Lung (tissue), 12 donors: ENCODE results near the gene TTI1. TPM values are rescaled to one million over a fixed set of nuclear protein-coding genes. Genes with fewer than 3 reads are reported as not detected.

Experiments used
- ATAC-seq: fragments of 200-7000 bp; cut with Tn5 transposase; one replicate; pipeline ENCODE4 v1.9.1; 2020; ENCODE audit warnings: moderate number of reproducible peaks; ENCODE audit not compliant: insufficient read depth, low FRiP score
- DNase-seq, 3 donors: peaks; one replicate each; pipeline ENCODE4 v3.0.0-alpha.2; 2013 to 2017
- H3K27ac ChIP-seq, 2 donors: one replicate each; pipeline ENCODE4 v1.5.1; 2013; ENCODE audit warnings: mild to moderate bottlenecking in 2 of 2, moderate library complexity in 2 of 2, control low read depth in 1 of 2, inconsistent platforms in 1 of 2, low read depth in 1 of 2, low read length in 1 of 2
- H3K27me3 ChIP-seq, 3 donors: one replicate each; pipeline ENCODE4 v1.5.1; 2013; ENCODE audit warnings: low read length in 2 of 3; ENCODE audit not compliant: control insufficient read depth in 3 of 3, insufficient read depth in 3 of 3
- H3K36me3 ChIP-seq, 4 donors: one replicate each; pipeline ENCODE4 v1.5.1; 2013; ENCODE audit warnings: low read length in 4 of 4, mild to moderate bottlenecking in 1 of 4, moderate library complexity in 1 of 4; ENCODE audit not compliant: control insufficient read depth in 4 of 4, insufficient read depth in 4 of 4
- H3K4me1 ChIP-seq, 5 donors: one replicate each; pipeline ENCODE4 v1.5.1; 2013; ENCODE audit warnings: low read length in 5 of 5, mild to moderate bottlenecking in 2 of 5, moderate library complexity in 1 of 5; ENCODE audit not compliant: control insufficient read depth in 5 of 5, insufficient read depth in 5 of 5
- H3K4me3 ChIP-seq: one replicate; pipeline ENCODE4 v1.5.1; 2013; ENCODE audit warnings: mild to moderate bottlenecking, control low read depth, moderate library complexity
- H3K9ac ChIP-seq, 2 donors: one replicate each; pipeline ENCODE4 v1.5.1; 2013; ENCODE audit warnings: low read length in 2 of 2, control low read depth in 1 of 2; ENCODE audit not compliant: insufficient read depth in 1 of 2
- H3K9me3 ChIP-seq, 4 donors: one replicate each; pipeline ENCODE4 v1.5.1; 2013; ENCODE audit warnings: low read length in 3 of 4, mild to moderate bottlenecking in 1 of 4, moderate library complexity in 1 of 4; ENCODE audit not compliant: control insufficient read depth in 4 of 4, insufficient read depth in 3 of 4
- WGBS, 2 donors: extraction: QIAGEN DNeasy Blood & Tissue Kit; methylation state at CpG; one replicate each; pipeline ENCODE4 v1.1.7; 2013; 5-methylcytosine and 5-hydroxymethylcytosine counted together
- polyA plus RNA-seq, 2 donors: library from polyadenylated mRNA; stranded (reverse); fragments of 200-250 nt; gene quantifications; one replicate each; pipeline ENCODE4 v1.2.1, GENCODE V29; 2013
- total RNA-seq, 2 donors: library from RNA; depleted of rRNA in 1 of 2; stranded (reverse); fragments of >200 nt in 1 of 2; gene quantifications; one replicate each; pipeline ENCODE4 v1.2.1, GENCODE V29; 2014 to 2021
- TF ChIP-seq, protein P1 (sequence below): IDR thresholded peaks from 2 replicates; pipeline ENCODE4 v1.5.1; 2012; ENCODE audit warnings: mild to moderate bottlenecking; ENCODE audit errors: control extremely low read depth, extremely low read depth
- donor health status: control.
- donor health status: control.
- donor health status: Bipolar disorder and iron deficiency.
- donor health status: healthy.
- donor health status: DM: yes; HTN: yes; CAD: no.

The TTI1 gene
- total and polyA plus RNA-seq, 4 donors = 6.7 to 33.8 (median 15.5) TPM

DNA sequence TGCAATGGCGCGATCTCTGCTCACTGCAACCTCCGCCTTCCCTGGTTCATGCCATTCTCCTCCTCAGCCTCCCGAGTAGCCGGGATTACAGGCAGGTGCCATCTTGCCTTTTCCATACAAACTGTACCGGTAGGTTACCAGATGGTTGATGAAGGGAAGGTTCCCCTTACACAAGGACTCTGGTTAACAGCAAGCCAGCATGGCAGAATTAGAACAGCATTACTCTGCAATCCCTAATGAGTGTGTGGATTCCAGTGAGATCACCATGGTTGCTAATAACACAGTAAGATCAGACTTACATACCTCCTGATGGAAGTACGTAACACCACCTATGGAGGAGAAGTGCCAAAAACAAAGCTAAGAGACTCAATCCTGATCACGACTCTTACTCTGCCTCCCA is 51.7 kb downstream of the TTI1 start:
- 97% methylated on average over 8 of the region's 8 CpGs for WGBS, 2 donors
- H3K4me1 ChIP-seq = peaks cover 0 to 22% (median 11%) of the 10 kb centered on the region in 5 donors
- no peak for DNase-seq
- no peak overlapping the region for H3K9ac ChIP-seq
- H3K27ac ChIP-seq = no peak overlapping the region
- ATAC-seq = no peak
- H3K9me3 ChIP-seq = peaks cover 0 to 2% (median 0%) of the 10 kb centered on the region in 4 donors
- TF ChIP-seq, protein P1, sequence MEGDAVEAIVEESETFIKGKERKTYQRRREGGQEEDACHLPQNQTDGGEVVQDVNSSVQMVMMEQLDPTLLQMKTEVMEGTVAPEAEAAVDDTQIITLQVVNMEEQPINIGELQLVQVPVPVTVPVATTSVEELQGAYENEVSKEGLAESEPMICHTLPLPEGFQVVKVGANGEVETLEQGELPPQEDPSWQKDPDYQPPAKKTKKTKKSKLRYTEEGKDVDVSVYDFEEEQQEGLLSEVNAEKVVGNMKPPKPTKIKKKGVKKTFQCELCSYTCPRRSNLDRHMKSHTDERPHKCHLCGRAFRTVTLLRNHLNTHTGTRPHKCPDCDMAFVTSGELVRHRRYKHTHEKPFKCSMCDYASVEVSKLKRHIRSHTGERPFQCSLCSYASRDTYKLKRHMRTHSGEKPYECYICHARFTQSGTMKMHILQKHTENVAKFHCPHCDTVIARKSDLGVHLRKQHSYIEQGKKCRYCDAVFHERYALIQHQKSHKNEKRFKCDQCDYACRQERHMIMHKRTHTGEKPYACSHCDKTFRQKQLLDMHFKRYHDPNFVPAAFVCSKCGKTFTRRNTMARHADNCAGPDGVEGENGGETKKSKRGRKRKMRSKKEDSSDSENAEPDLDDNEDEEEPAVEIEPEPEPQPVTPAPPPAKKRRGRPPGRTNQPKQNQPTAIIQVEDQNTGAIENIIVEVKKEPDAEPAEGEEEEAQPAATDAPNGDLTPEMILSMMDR = no peak
- no peak overlapping the region for H3K4me3 ChIP-seq
- no peaks in the 10 kb centered on the region for H3K27me3 ChIP-seq
- H3K36me3 ChIP-seq = peaks cover 0 to 10% (median 4%) of the 10 kb centered on the region in 4 donors

DNA sequence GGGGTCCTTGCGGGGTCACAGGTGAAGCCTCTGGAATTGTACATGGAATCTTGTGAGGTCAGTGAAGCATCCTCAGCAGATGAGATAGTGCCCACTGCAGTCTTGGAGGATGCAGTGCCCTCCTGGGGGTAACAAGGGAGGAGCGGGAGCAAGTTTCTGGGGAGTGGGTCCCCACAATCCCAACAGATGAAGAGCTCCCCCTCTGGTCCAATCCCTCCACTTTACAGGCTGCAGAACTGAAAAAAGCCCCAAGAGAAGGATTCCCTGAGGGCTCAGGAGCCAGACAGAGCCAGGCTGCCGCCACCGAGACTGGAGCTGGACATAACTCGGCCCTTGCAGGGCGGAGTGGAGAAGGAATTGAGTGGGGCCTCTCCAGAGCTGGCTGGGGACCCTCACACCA is 52.4 kb downstream of the TTI1 start:
- ATAC-seq (no peak), DNase-seq (no peak)
- Histone ChIP-seq H3K9me3 (peaks cover 0 to 2% (median 0%) of the 10 kb centered on the region in 4 donors), H3K4me1 (peaks cover 0 to 15% (median 6%) of the 10 kb centered on the region in 5 donors), H3K27me3 (no peaks in the 10 kb centered on the region), H3K9ac (no peak overlapping the region), H3K36me3 (peaks cover 0 to 12% (median 4%) of the 10 kb centered on the region in 4 donors), H3K4me3 (no peak overlapping the region), H3K27ac (no peak overlapping the region)
- WGBS, 2 donors = 97 to 98% methylated on average over 6 of the region's 6 CpGs
- TF ChIP-seq, protein P1 = no peak

DNA sequence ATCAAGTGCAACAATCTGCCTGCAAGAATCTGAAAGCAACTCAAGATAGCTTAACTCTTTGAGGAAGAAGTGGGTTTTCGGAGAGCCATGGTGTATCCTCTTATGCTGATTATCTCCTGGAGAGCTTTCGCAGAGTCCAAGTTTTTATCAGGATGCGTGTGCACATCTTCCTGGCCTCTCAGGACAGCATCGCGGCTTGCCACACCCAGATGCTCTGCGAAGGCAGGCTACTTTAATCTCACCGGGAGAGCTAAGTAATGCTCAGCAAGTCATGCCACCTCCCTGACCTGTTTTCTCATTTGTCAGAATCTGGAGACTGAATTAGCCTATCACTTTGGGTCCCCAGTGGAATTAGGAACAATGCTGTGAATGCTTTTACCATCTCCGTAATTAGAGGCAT is 52.9 kb downstream of the TTI1 start:
- Histone ChIP-seq H3K27ac (no peak overlapping the region), H3K9ac (no peak overlapping the region), H3K36me3 (peaks cover 0 to 12% (median 4%) of the 10 kb centered on the region in 4 donors), H3K4me1 (peaks cover 0 to 13% (median 6%) of the 10 kb centered on the region in 5 donors), H3K4me3 (no peak overlapping the region), H3K27me3 (no peaks in the 10 kb centered on the region), H3K9me3 (peaks cover 0 to 2% (median 0%) of the 10 kb centered on the region in 4 donors)
- no peak for ATAC-seq
- TF ChIP-seq, protein P1 = no peak
- no peak for DNase-seq
- WGBS, 2 donors = 85 to 91% methylated on average over 8 of the region's 8 CpGs
